ENCODE data around the gene SH3PXD2B.
A peak's percentile ranks its signal among the peaks of the same experiment; 100 is the strongest.

SH3PXD2B gene

GRCh38 chr5:172436078-172436878 lies 18.0 kb downstream of the SH3PXD2B start:
- DNase-seq = no peak

DNA sequence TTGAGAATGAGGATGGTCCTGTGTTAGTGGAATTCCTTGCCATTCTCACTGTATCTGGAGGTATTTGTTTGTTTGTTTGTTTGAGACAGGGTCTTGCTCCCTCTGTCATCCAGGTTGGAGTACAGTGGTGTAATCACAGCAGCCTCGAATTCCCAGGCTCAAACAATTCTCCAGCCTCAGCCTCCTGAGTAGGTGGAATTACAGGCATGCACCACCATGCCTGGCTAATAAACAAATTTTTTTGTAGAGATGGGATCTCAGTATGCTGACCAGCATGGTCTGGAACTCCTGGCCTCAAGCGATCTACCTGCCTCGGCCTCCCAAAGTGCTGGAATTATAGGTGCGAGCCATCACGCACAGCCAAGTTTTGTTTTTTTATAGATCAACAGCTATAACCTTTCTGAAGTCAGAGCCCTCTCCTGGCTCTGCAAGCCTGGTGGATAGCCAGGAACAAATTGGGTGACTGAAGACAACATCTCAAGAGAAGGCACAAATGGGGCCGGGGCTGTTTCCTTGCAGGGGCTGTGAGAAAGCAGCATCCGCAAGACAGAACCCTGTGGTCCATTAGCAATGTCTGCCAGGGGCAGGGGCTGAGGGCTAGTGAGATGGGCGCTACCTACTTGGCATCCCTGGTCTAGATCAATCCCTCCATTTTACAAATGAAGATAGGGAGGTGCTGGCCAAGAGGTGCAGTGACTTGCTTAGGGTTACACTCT lies 18.8 kb downstream of the SH3PXD2B start:
- no peak for DNase-seq

- DNase-seq = no peak
Observed at GRCh38 chr5:172434251-172434650, 20.1 kb downstream of the SH3PXD2B start.

DNA sequence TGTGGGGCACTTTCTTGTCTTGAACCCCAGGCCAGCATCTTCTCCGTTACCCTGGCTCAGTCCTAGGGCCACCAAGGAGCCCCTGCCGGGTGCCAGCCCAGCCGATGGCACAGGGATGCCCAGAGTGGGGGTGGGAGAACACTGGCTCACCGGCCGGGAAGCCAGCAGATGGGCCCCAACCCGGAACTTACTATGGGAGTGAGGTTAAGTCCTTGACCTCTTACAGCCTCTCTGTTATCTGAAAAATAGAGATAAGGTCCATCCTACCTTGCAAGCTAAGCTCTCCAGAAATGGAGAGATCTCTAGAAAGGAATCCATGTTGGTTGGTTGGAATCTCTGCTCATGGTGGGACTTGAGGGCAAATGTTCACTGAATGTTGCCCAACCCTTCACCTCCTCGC lies 20.8 kb downstream of the SH3PXD2B start:
- no peak for DNase-seq

DNA sequence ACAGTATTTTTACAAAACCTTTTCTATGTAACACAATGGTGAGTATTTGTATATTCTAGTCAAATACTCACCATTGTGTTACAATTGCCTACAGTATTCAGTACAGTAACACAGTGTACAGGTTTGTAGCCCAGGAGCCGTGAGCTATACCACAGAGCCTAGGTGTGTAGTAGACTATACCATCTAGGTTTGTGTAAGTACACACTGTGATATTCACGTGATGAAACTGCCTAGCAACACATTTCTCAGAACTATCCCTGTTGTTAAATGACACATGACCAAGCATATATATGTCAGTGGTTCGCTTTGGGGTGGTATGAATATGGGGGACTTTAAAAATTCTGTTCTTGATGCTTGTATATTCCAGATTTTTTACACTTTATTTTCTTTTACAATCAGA lies 21.3 kb downstream of the SH3PXD2B start:
- no peak for DNase-seq

GRCh38 chr5:172430354-172430753 lies 24.0 kb downstream of the SH3PXD2B start:
- no peak for DNase-seq

GRCh38 chr5:172429201-172429940 lies 25.0 kb downstream of the SH3PXD2B start:
- no peak for DNase-seq

- DNase-seq = no peak
Observed at GRCh38 chr5:172428224-172429166, 25.8 kb downstream of the SH3PXD2B start.

DNA sequence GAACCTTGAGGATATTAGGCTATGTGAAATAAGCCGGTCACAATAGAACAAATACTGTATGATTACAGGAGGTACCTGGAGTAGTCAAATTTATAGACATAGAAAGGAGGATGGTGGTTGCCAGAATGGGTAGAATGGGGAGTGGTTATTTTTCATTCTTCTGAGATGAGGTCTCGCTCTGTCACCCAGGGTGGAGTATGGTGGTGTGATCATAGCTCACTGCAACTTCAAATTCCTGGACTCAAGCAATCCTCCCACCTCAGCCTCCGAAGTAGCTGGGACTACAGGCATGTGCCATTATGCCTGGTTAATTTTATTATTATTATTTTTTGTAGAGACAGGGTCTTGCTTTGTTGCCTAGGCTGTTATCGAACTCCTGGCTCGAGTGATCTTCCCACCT lies 27.1 kb downstream of the SH3PXD2B start:
- DNase-seq = no peak

- no peak for DNase-seq
Observed at GRCh38 chr5:172426086-172426485, 28.2 kb downstream of the SH3PXD2B start.

DNA sequence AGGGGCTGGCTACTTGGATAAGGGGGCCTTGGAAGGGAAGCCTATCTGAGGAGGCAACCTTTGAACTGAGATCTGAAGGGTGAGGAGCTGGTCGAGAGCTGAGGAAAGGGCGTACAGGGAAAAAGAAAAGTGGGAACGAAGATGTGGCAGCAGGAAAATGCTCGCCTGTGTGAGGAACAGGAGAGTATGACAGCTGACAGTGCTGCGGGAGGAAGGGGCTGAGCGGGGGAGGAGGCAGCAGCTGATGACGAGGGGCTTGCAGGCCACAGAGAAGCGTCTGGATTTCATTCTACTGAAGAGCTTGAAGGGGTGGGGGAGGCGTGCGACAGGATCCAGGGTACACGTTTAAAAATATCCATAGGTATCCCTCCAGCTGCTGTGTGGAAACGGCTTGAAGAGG lies 28.9 kb downstream of the SH3PXD2B start:
- no peak for DNase-seq

GRCh38 chr5:172424808-172425207 lies 29.5 kb downstream of the SH3PXD2B start:
- no peak for DNase-seq

- no peak for DNase-seq
Observed at GRCh38 chr5:172424111-172424490, 30.2 kb downstream of the SH3PXD2B start.

DNA sequence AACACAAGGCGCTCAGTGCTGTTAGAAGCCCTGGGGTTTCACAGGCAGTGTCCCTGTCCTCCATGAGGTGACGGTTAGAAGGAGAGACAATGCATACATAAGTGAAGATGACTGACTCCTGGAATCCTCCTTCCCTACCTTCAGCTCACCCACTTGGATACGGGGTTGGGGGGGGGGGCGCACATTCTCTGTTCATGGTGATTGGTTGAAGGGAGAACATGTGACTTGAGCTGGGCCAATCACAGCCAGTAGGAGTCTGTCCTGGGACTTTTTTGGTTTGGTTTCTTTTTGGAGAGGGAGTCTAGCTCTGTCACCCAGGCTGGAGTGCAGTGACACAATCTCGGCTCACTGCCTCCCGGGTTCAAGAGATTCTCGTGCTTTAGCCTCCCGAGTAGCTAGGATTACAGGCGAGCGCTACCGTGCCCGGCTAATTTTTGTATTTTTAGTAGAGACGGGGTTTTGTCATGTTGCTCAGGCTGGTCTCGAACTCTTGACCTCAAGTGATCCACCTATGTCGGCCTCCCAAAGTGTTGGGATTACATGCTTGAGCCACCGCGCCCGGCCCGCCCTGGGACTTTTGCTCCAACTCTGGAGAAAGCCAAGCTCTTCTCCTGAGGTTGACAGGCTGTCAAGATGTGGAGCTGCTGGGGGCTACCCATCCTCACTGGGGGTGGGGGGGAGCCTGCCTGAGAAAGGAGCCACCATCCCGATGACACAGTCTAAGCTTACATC lies 30.8 kb downstream of the SH3PXD2B start:
- no peak for DNase-seq

DNA sequence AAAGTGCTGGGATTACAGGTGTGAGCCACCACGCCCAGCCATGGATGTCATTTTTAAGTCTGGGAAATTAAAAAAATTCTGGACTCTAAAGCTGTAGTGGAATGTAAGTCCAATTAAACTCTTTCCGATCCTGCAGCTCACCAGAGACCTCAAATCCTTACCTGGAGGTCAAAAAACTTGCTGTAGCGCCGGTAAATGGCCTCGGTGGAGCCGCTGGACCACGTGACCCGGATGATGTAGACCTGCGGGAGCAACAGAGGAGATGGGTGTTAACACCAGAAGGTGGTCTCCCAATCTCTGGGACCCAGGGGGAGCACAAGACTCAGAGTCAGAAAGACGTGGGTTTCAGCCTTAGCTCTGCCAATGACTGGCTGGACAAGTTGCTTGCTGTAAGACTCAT lies 32.1 kb downstream of the SH3PXD2B start:
- DNase-seq = no peak

- DNase-seq = no peak
Observed at GRCh38 chr5:172421020-172421419, 33.3 kb downstream of the SH3PXD2B start.

DNA sequence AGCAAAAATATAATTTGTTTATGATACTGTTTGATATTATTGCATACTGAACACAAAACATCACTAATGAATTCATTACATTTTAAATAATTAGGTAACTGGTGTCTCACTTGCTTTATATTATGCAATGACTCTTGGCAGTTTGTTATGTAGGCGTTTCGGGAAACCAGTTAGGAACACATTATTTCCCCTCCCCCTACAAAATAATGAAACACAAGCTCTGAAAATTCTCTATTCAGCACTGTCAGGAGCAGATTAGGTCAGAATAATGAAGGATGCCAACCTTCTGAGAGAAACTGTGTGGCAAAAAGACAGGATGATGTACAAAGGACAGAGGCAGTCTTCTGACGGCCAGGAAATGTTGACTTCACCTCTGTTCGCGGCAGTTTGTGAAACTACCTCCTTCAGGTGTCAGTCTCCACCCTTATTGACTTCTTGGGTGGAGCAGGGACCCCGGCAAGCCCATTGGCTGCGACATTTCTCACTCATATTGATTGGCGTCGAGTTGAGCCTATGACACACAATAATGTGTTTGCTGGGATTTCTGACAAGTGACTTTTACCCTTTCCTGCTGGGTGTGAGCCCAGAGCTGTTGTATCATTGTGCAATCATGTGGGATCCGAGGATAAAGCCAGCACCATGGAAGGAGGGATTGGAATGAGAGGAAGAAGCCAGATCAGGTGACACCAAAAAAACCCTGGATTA lies 33.9 kb downstream of the SH3PXD2B start:
- DNase-seq = peak; percentile 78

GRCh38 chr5:172418862-172419814 lies 35.2 kb downstream of the SH3PXD2B start:
- no peak for DNase-seq

DNA sequence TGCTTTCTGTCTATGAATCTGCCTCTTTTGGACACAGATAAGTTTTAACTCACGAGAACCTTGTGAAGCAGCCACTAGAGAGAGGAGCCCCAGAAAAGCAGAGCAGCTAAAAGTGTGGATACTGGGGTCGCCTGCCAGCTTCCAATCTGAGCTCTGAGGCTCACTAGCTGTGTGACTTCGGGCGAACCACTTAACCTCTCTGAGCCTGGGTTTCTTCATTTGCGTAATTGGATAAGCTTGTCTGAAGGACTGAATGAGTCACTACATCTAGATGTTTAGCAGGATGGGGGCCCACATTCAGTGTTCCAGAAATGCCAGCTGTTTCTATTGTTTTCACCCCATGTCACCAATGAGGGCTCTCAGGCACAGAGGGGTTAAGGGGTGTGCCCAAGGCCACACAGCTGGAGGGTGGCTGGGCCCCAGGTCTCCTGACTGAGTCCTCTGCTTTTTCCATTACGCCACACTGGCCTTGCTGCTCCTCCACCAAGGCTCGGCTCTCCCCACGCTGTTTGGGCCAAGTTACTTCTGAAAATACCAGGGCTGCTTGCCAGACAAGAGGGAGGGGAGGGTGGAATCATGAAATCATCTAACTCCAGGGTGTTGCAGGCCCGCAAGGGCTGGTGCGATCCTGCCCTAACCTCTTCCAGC lies 36.2 kb downstream of the SH3PXD2B start:
- DNase-seq = no peak
